Heart left ventricle (tissue), 16 donors: ENCODE measurements around the gene ZCRB1. TPM values are rescaled to one million over a fixed set of nuclear protein-coding genes. Genes with fewer than 3 reads are reported as not detected.

Experiments
- ATAC-seq, 4 donors: fragments of 200-7000 bp; cut with Tn5 transposase; one replicate each; pipeline ENCODE4 v1.9.1; 2020 to 2022; ENCODE audit warnings: moderate library complexity in 4 of 4, mild to moderate bottlenecking in 3 of 4, moderate number of reproducible peaks in 1 of 4
- DNase-seq, 5 donors: peaks; one replicate each; pipeline ENCODE4 v3.0.0-alpha.2; 2020
- H3K27ac ChIP-seq, 12 donors: fragments of 200-600 bp; sonication (generic) in 4 of 12; one replicate each; pipeline versions ENCODE4 v1.5.0 to v1.8.0; 2016 to 2022; ENCODE audit warnings: mild to moderate bottlenecking in 2 of 12
- H3K27me3 ChIP-seq, 9 donors: fragments of 200-600 bp; sonication (generic) in 2 of 9; one replicate each; pipeline versions ENCODE4 v1.5.1 to v1.8.0; 2016 to 2022; ENCODE audit warnings: mild to moderate bottlenecking in 3 of 9
- H3K36me3 ChIP-seq, 9 donors: fragments of 200-600 bp; sonication (generic) in 2 of 9; one replicate each; pipeline versions ENCODE4 v1.5.0 to v1.8.0; 2018 to 2022; ENCODE audit warnings: mild to moderate bottlenecking in 2 of 9
- H3K4me1 ChIP-seq, 12 donors: fragments of 200-600 bp; sonication (generic) in 4 of 12; one replicate each; pipeline versions ENCODE4 v1.5.0 to v1.8.0; 2016 to 2022; ENCODE audit warnings: mild to moderate bottlenecking in 3 of 12
- H3K4me3 ChIP-seq, 12 donors: fragments of 200-600 bp; sonication (generic) in 4 of 12; one replicate each; pipeline versions ENCODE4 v1.5.0 to v1.8.0; 2017 to 2022; ENCODE audit warnings: mild to moderate bottlenecking in 9 of 12, moderate library complexity in 4 of 12
- H3K9me3 ChIP-seq, 12 donors: fragments of 200-600 bp; sonication (generic) in 4 of 12; one replicate each; pipeline versions ENCODE4 v1.5.0 to v1.8.0; 2016 to 2022; ENCODE audit warnings: mild to moderate bottlenecking in 1 of 12
- POLR2A ChIP-seq, 2 donors: fragments of 450-650 bp; IDR thresholded peaks; one replicate each; pipeline ENCODE4 v1.6.1; 2017; ENCODE audit warnings: antibody characterized with exemption in 2 of 2, mild to moderate bottlenecking in 2 of 2, moderate library complexity in 2 of 2
- WGBS, 4 donors: extraction: QIAGEN DNeasy Blood & Tissue Kit in 2 of 4; methylation state at CpG; one replicate each; pipeline versions ENCODE4 v1.1.5 to v1.1.7; 2013 to 2018; 5-methylcytosine and 5-hydroxymethylcytosine counted together
- intact Hi-C, 10 donors: fragments of 100-400 bp; cut with DNase I; formaldehyde crosslinking; loops; one replicate each; pipeline versions ENCODE4 v1.11.1 to v1.14.2; 2022
- polyA plus RNA-seq, 2 donors: library from polyadenylated mRNA; stranded (reverse); fragments of 200-250 nt; gene quantifications; one replicate each; pipeline ENCODE4 v1.2.3, GENCODE V29; 2013
- total RNA-seq, 9 donors: library from RNA; depleted of rRNA in 2 of 9; stranded (reverse); fragments of >200 nt in 2 of 9; fragmentation: NEBNext Ultra II Directional in 3 of 9; extraction: Animal tissue kit (Norgen Biotek cat#: 25700) in 3 of 9; gene quantifications; one replicate each; pipeline versions ENCODE4 v1.1.0 to v1.2.4, GENCODE V29; 2016 to 2023
- TF ChIP-seq, protein P1 (sequence below), 12 donors: fragments of 200-600 bp; sonication (generic) in 4 of 12; IDR thresholded peaks; one replicate each; pipeline versions ENCODE4 v1.5.0 to v1.8.0; 2018 to 2022; ENCODE audit warnings: antibody characterized with exemption in 12 of 12, mild to moderate bottlenecking in 5 of 12
- donor health status: ischemic (EF 13 %, LVEDD 7.1; RV severe dilation, severe dysfunction).
- donor health status: healthy with polysubstance abuse.
- donor health status: DM: no; HTN: yes; CAD: no.
- donor health status: DM: no; HTN: no; CAD: no.
- donor health status: ischemic (EF 25% LVEDD 6.9; RV normal size, moderate dysfunction).
- donor health status: ischemic (EF 25% LVEDD 5.7; RV mildly dilated, moderate dysfunction).
- donor health status: healthy.
- donor health status: DM: yes; HTN: yes; CAD: no.
- donor health status: ischemic (EF 35%, LVEDD 5.7; RV mildly dilated, moderate dysfunction).
- donor health status: nonischemic (EF 11% LVEDD 7.7; RV severe dilation, severe dysfunction).
- donor health status: DM: yes; HTN: yes; CAD: no.
- donor health status: PGD.
- donor health status: ischemic (EF 29% LVEDD 5.4; RV normal size, mild dysfunction).
- donor health status: nonischemic (EF 23%, LVEDD 6.1; RV moderate dilation, normal function).

ZCRB1 gene
- total and polyA plus RNA-seq, 11 donors: 28.1 to 69.0 (median 52.4) TPM

GRCh38 chr12:42284876-42285275 is 41.0 kb downstream of the ZCRB1 start:
- no peak overlapping the region for H3K4me3 ChIP-seq
- H3K36me3 ChIP-seq: no peaks in the 10 kb centered on the region
- TF ChIP-seq, protein P1, sequence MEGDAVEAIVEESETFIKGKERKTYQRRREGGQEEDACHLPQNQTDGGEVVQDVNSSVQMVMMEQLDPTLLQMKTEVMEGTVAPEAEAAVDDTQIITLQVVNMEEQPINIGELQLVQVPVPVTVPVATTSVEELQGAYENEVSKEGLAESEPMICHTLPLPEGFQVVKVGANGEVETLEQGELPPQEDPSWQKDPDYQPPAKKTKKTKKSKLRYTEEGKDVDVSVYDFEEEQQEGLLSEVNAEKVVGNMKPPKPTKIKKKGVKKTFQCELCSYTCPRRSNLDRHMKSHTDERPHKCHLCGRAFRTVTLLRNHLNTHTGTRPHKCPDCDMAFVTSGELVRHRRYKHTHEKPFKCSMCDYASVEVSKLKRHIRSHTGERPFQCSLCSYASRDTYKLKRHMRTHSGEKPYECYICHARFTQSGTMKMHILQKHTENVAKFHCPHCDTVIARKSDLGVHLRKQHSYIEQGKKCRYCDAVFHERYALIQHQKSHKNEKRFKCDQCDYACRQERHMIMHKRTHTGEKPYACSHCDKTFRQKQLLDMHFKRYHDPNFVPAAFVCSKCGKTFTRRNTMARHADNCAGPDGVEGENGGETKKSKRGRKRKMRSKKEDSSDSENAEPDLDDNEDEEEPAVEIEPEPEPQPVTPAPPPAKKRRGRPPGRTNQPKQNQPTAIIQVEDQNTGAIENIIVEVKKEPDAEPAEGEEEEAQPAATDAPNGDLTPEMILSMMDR (IDR thresholded peaks at IDR 0.05): no peak
- no peak for TF ChIP-seq POLR2A (IDR thresholded peaks at IDR 0.05)
- no peak for DNase-seq
- intact Hi-C loops: no loop called here
- ATAC-seq: no peak
- no peak overlapping the region for H3K27ac ChIP-seq
- no peaks in the 10 kb centered on the region for H3K9me3 ChIP-seq
- H3K4me1 ChIP-seq: peaks cover 0 to 7% (median 0%) of the 10 kb centered on the region in 12 donors
- 75 to 89% (median 86%) methylated on average over 2 of the region's 2 CpGs for WGBS, 4 donors
- no peaks in the 10 kb centered on the region for H3K27me3 ChIP-seq

- Histone ChIP-seq H3K4me3 (no peak overlapping the region), H3K4me1 (peaks cover 0 to 7% (median 0%) of the 10 kb centered on the region in 12 donors), H3K27ac (no peak overlapping the region), H3K9me3 (no peaks in the 10 kb centered on the region), H3K27me3 (no peaks in the 10 kb centered on the region), H3K36me3 (no peaks in the 10 kb centered on the region)
- TF ChIP-seq, protein P1 (IDR thresholded peaks at IDR 0.05): no peak
- no peak for TF ChIP-seq POLR2A (IDR thresholded peaks at IDR 0.05)
- ATAC-seq (no peak), DNase-seq (no peak)
- WGBS, 4 donors: 81 to 92% (median 83%) methylated on average over 1 of the region's 1 CpG
- intact Hi-C loops: no loop called here
Observed at GRCh38 chr12:42284157-42284556, 41.7 kb downstream of the ZCRB1 start.

GRCh38 chr12:42283739-42284138 is 42.2 kb downstream of the ZCRB1 start:
- no peaks in the 10 kb centered on the region for H3K9me3 ChIP-seq
- TF ChIP-seq, protein P1 (IDR thresholded peaks at IDR 0.05): no peak
- TF ChIP-seq POLR2A (IDR thresholded peaks at IDR 0.05): no peak
- H3K36me3 ChIP-seq: no peaks in the 10 kb centered on the region
- intact Hi-C loops: no loop called here
- no peak overlapping the region for H3K4me3 ChIP-seq
- ATAC-seq (no peak), DNase-seq (no peak)
- H3K27ac ChIP-seq: no peak overlapping the region
- H3K27me3 ChIP-seq: no peaks in the 10 kb centered on the region
- peaks cover 0 to 7% (median 0%) of the 10 kb centered on the region in 12 donors for H3K4me1 ChIP-seq

- H3K36me3 ChIP-seq: no peaks in the 10 kb centered on the region
- ATAC-seq (peak in 1 of 4 donors; percentile 50), DNase-seq (no peak)
- intact Hi-C loops: no loop called here
- H3K27me3 ChIP-seq: no peaks in the 10 kb centered on the region
- H3K4me3 ChIP-seq: no peak overlapping the region
- 42 to 62% (median 47%) methylated on average over 2 of the region's 2 CpGs for WGBS, 4 donors
- H3K9me3 ChIP-seq: no peaks in the 10 kb centered on the region
- H3K4me1 ChIP-seq: peaks cover 0 to 7% (median 0%) of the 10 kb centered on the region in 12 donors
- TF ChIP-seq POLR2A (IDR thresholded peaks at IDR 0.05): no peak
- TF ChIP-seq, protein P1 (IDR thresholded peaks at IDR 0.05): no peak
- no peak overlapping the region for H3K27ac ChIP-seq
Observed at GRCh38 chr12:42282294-42282693, 43.6 kb downstream of the ZCRB1 start.
